Parathyroid adenoma (tissue), 2 donors: Measurements from ENCODE around the gene AGAP5.
A peak's percentile ranks its signal among the peaks of the same experiment; 100 is the strongest.

Experiments
- H2AFZ ChIP-seq: fragments of 300-600 bp; sonication (generic); one replicate; pipeline ENCODE4 v1.7.0; 2017; ENCODE audit warnings: antibody characterized with exemption, mild to moderate bottlenecking
- H3K27ac ChIP-seq: fragments of 300-600 bp; sonication (generic); one replicate; pipeline ENCODE4 v1.7.0; 2017
- H3K27me3 ChIP-seq: fragments of 300-600 bp; sonication (generic); one replicate; pipeline ENCODE4 v1.7.0; 2017; ENCODE audit warnings: low read length; ENCODE audit not compliant: control insufficient read depth, insufficient read depth
- H3K36me3 ChIP-seq: fragments of 300-600 bp; sonication (generic); one replicate; pipeline ENCODE4 v1.7.0; 2017; ENCODE audit warnings: low read length; ENCODE audit not compliant: control insufficient read depth, insufficient read depth
- H3K4me1 ChIP-seq: fragments of 300-600 bp; sonication (generic); one replicate; pipeline ENCODE4 v1.7.0; 2017; ENCODE audit warnings: control low read depth
- H3K4me2 ChIP-seq: fragments of 300-600 bp; sonication (generic); one replicate; pipeline ENCODE4 v1.7.0; 2017; ENCODE audit warnings: low read length
- H3K4me3 ChIP-seq: fragments of 300-600 bp; sonication (generic); one replicate; pipeline ENCODE4 v1.7.0; 2017; ENCODE audit warnings: low read depth, low read length
- H3K79me2 ChIP-seq: fragments of 300-600 bp; sonication (generic); one replicate; pipeline ENCODE4 v1.7.0; 2017; ENCODE audit warnings: control low read depth
- H3K9ac ChIP-seq: fragments of 300-600 bp; sonication (generic); one replicate; pipeline ENCODE4 v1.7.0; 2017; ENCODE audit warnings: mild to moderate bottlenecking
- H3K9me3 ChIP-seq: fragments of 300-600 bp; sonication (generic); one replicate; pipeline ENCODE4 v1.7.0; 2017; ENCODE audit warnings: low read length; ENCODE audit not compliant: control insufficient read depth
- CTCF ChIP-seq: fragments of 300-600 bp; sonication (generic); IDR thresholded peaks from one replicate; pipeline ENCODE4 v1.7.0; 2017; ENCODE audit warnings: antibody characterized with exemption, mild to moderate bottlenecking
- donor health status: primary hyperparathyroidism.

Gene AGAP5

DNA sequence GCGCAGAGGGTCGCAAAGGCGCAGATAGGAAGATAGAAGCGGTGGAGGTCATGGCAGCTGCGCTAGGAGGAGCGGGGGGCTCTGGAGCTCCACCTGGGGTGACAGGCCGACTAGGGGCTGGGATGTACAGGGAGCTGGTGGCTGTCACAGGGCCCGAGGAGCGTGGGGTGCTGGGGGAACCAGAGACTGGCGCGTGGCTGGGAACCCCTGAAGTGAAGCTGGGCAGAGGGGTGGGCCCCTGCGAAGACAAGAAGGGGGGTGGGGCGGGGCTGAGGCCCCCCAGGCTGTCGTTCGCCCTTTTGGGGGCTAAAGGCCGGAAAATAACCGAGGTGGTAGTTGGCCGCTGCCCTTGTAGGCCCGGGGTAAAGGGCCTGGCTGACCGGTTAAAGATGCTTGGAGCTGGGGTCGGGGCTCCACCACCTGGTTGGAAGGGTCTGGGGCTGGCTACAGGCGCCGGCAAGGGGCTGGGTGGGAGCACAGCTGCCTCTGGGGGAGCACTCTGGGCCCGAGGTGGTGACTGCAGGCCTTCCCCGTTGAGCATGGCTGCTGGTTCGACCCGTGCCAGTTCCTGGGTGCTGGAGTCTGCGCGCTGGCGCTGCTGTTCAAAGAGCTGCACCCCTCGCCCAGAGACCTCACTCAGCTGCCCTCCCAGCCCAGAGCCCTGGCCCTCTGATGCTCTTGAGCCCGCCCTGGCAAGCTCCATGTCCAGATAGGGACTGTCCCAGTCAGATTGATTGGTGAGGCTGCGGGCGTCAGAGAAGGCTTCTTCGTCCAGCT is 49.8 kb downstream of the AGAP5 start:
- TF ChIP-seq CTCF: no peak
- peaks cover 6% of the 10 kb centered on the region for H3K4me1 ChIP-seq

DNA sequence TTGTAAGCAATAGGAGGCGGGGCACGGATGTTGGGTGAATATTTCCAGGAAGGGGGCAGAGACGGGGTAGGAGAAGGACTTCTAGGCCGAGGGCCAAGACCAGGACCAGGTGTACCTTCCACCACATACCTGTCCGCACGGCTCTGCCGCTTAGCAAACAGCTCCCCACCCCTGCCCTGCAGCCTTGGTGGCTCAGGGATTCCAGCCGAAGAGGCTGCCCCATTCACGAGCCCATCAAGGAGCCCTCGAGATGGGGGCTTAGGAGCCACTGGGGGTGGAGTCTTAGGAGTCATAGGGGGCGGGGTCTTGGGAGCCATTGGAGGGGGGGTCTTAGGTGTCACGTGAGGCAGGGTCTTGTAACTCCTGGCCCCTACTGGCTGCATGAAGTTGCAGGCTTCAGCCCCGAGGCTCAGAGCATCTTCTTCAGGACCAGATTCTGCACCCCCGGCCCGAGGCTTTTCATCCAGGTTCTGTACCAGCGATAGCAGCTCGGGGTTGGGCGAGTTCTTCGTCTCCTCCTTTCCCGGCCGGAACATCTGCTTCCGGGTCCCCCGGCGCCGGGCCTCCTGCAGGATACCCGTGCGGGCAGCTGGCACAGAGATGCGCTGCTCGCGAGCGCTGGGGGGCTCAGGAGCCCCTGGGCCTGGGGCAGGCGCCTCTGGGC is 50.6 kb downstream of the AGAP5 start:
- peak overlapping the region; percentile 57 for H3K4me3 ChIP-seq
- no peaks in the 10 kb centered on the region for H3K79me2 ChIP-seq
- no peak for TF ChIP-seq CTCF
- H3K4me1 ChIP-seq: peaks cover 6% of the 10 kb centered on the region
- H3K9me3 ChIP-seq: no peaks in the 10 kb centered on the region
- H2AFZ ChIP-seq: peak overlapping the region; percentile 87
- no peaks in the 10 kb centered on the region for H3K27me3 ChIP-seq
- H3K36me3 ChIP-seq: no peaks in the 10 kb centered on the region
- peak overlapping the region; percentile 38 for H3K9ac ChIP-seq
- H3K27ac ChIP-seq: no peak overlapping the region
- peak overlapping the region; percentile 76 for H3K4me2 ChIP-seq

More for the DNA sequence above, 49.8 kb downstream of the AGAP5 start:
- Histone ChIP-seq H3K9me3 (no peaks in the 10 kb centered on the region), H3K36me3 (no peaks in the 10 kb centered on the region), H3K4me3 (peak overlapping the region; percentile 57), H3K9ac (peak overlapping the region; percentile 38), H3K27me3 (no peaks in the 10 kb centered on the region), H3K27ac (no peak overlapping the region), H2AFZ (peak overlapping the region; percentile 87), H3K4me2 (peak overlapping the region; percentile 76), H3K79me2 (no peaks in the 10 kb centered on the region)

GRCh38 chr10:73646598-73647041 is 51.3 kb downstream of the AGAP5 start:
- H3K4me3 ChIP-seq: no peak overlapping the region
- no peak overlapping the region for H3K4me2 ChIP-seq
- H3K9me3 ChIP-seq: no peaks in the 10 kb centered on the region
- H3K36me3 ChIP-seq: no peaks in the 10 kb centered on the region
- H2AFZ ChIP-seq: peak overlapping the region; percentile 87
- no peaks in the 10 kb centered on the region for H3K27me3 ChIP-seq
- no peak for TF ChIP-seq CTCF
- H3K79me2 ChIP-seq: no peaks in the 10 kb centered on the region
- H3K27ac ChIP-seq: no peak overlapping the region
- no peak overlapping the region for H3K9ac ChIP-seq
- H3K4me1 ChIP-seq: peaks cover 6% of the 10 kb centered on the region

- Histone ChIP-seq H3K27me3 (no peaks in the 10 kb centered on the region), H3K9ac (no peak overlapping the region), H3K27ac (no peak overlapping the region), H3K9me3 (no peaks in the 10 kb centered on the region), H2AFZ (peak overlapping the region; percentile 2), H3K4me3 (no peak overlapping the region), H3K4me2 (no peak overlapping the region), H3K36me3 (no peaks in the 10 kb centered on the region), H3K79me2 (no peaks in the 10 kb centered on the region), H3K4me1 (peaks cover 6% of the 10 kb centered on the region)
- TF ChIP-seq CTCF: no peak
These were observed 52.7 kb downstream of the AGAP5 start for GRCh38 chr10:73645251-73645650.
